ENCODE data around the gene ACTL6A.
A peak's percentile ranks its signal among the peaks of the same experiment; 100 is the strongest.
"Not testable (repeated sequence)": the region's sequence is repeated elsewhere in the genome, so short reads cannot be mapped to it uniquely, and the experiment has no call there.

ACTL6A gene

DNA sequence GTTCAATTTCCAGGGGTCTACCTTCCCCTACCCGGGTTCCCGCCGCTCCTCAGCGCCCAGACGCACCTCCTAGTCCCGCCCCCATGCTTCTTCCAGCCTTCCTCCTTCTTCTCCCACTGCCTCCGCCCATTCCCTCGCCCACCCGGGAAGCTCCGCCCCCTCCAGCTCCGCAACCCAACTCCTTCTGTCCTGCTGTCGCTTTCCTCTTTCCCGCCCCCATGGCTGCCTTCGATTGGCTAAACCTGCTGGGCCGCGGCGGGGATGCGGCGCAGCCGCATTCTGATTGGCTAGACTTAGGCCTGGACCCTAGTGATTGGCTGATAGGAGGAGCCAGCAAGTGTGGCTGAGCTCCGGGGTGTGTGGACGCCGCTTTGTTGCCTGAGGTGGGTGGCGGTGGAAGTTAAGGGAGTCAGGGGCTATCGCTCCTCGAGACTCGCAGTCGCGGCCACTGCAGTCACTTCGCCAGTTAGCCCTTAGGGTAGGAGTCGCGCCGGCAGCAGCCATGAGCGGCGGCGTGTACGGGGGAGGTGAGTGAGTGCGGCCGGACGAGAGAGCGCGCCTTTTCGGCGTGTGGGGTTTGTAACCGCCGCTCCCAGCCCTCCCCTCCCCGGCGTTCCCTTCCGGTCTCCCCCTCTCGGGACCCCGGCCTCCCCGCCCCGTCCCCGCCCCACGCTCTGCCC is at the start of gene ACTL6A:
Gene ACTL6A, plus strand, starts transcription at position 336 of the 680 bp plus-strand sequence. Its CDS starts 167 bp downstream, at position 503.
- peak; percentile 99 for DNase-seq

DNA sequence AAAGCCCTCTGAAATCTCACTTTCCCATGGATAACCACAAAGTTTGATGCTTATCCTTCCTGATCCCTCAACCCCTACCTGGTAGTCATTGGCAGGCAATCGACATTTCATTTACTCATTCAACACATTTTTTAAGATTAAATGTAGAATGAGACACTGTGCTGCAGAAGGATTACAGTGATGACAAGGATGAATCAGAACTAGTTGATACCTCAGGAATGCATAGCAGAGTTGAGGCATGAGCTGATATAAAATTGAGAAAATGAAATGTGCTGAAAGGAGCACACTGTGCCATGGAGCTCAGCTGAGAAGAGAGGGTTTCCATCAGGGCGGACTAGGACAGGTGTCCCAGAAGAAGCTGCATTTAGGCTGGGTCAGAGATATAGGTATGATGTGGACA is 48.9 kb upstream of the ACTL6A start:
- DNase-seq, result no peak

- not testable (repeated sequence) for DNase-seq
Measured at GRCh38 chr3:179516461-179517251, 46.1 kb upstream of the ACTL6A start.

- no peak for DNase-seq
Measured at GRCh38 chr3:179526482-179526881, 36.2 kb upstream of the ACTL6A start.

GRCh38 chr3:179526989-179527391 is 35.7 kb upstream of the ACTL6A start:
- no peak for DNase-seq

- no peak for DNase-seq
Measured at GRCh38 chr3:179528772-179529171, 34.0 kb upstream of the ACTL6A start.

DNA sequence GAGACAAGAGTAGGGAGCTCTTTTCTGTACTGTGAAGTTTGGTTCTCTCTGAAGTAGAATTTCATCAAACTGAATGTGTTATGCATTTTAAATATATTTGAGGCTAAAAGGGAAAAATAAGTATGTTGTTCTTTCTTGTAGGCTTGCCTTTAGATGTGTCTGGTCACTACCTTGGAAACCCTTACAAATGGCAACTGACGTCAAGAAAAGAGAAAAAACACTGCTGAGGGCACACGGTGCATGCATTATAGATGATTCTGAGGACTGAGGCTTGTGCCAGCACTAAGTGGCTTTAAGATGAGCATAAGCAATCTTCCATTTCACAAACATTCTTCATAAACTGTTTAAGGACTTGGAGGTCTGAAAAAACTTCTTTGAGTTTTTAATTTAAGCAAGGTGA is 31.1 kb upstream of the ACTL6A start:
- no peak for DNase-seq

- DNase-seq, result no peak
Measured at GRCh38 chr3:179533274-179533673, 29.5 kb upstream of the ACTL6A start.

DNA sequence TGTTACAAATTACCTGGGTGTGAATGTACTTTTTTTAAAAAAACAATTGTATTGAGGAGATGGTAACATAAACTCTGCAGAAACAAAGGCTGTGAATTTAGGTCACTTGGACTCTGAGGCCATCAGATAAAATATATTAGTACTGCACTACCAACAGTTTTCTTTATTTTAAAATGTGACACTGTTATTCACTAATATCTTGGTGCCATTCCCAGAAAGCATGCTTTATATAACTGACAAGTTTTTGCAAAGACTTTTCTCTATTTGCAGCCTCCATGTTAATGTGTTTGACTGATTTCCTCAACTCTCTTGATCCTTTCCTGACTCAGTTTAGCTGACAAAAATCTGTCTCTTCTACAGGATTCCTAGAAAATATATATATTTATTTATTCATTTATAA is 26.5 kb upstream of the ACTL6A start:
- DNase-seq, result no peak

- DNase-seq, result no peak
Measured at GRCh38 chr3:179541094-179541493, 21.6 kb upstream of the ACTL6A start.

DNA sequence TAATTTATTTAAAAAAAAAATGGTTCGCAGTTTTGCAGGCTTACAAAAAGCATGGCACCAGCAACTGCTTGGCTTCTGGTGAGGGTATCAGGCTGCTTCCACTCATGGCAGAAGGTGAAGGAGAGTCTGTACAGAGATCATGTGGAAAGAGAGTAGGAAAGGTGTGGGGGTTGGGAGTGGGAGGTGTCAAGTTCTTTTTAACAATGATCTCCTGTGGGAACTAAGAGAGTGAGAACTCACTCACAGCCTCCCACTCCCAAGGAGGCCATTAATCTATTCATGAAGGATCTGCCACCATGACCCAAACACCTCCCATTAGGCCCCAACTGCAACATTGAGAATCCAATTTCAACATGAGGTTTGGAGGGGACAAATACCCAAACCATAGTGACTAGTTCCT is 21.1 kb upstream of the ACTL6A start:
- no peak for DNase-seq

GRCh38 chr3:179542375-179542774 is 20.4 kb upstream of the ACTL6A start:
- no peak for DNase-seq

DNA sequence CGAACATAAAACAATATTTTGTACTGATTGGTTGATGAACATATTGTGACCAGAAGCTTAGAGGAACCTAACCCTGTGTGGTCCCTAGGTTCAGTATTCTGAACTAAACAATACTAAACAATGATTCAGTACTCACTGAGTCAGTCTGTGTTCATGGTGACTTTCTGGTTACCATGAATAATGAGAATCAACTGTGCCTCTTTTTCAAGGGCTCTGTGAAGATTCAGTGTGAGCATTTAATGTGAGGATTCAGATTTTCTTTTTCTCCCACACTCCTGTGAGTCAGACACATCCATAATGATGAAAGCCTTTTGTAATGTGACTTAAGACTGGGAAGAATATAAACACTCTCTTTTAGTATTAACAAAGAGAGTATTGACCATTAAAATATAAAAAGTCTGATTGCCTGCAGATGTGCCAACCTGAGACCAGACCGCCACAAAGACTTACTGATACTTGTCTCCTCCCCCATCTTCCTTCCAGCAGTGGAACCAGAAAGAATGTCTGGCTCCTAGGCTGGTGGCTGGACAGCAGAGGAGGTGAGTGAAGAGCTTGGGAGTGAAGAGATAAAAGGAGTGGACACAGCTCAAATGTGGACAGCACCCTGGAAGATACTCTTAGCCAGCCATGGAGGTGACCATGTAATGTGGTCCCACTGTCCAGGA is 17.6 kb upstream of the ACTL6A start:
- no peak for DNase-seq

DNA sequence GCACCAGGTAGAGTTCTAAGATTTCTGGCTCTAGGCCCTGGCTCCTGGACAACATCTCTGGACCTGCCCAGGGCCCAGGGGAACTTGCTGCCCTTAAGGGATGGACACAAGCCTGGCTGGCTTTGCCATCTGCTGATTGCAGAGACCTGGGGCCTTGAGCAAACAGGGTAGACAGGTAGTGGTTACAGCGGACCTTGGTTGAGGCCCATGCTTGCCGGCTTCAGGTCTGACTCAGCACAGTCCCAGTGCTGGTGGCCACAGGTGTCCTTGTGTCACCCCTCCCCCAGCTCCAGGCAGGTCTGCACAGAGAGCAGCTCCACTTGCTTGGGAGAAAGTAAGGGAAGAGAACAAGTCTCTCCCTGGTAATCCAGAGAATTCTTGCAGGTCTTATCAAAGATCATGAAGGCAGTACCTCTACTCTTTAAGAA is 15.9 kb upstream of the ACTL6A start:
- no peak for DNase-seq

DNA sequence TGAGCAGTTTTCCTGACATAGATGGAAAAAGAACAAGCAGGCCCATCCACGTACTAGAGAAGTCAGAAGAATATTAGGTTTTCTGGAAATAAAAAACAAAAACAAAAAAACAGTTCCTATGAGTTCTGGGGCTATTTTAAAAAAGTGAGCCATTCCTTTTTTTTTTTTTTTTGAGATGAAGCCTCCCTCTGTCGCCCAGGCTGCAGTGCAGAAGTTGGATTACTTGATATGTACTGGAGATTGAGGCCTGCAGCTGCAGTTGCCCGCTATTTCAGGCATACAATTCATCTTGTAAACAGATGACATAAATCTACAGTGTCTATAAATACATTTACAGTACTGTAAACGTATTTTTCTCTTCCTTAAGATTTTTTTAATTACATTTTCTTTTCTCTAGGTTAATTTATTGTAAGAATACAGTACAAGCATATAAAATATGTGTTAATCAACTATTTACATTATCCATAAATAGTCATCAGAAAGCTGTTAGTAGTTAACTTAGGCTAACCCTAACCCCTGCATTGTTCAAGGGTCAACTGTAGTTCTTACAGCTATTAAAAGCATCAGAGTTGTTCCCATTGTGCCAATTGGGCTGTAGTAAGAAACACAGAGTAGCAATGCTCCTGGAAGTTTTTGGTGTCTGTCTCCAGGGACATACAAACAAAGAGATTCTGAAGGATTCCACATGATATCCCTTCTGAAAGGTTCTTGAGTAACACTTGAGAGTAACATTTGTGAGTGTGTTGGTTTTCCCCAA is 11.2 kb upstream of the ACTL6A start:
- no peak for DNase-seq

DNA sequence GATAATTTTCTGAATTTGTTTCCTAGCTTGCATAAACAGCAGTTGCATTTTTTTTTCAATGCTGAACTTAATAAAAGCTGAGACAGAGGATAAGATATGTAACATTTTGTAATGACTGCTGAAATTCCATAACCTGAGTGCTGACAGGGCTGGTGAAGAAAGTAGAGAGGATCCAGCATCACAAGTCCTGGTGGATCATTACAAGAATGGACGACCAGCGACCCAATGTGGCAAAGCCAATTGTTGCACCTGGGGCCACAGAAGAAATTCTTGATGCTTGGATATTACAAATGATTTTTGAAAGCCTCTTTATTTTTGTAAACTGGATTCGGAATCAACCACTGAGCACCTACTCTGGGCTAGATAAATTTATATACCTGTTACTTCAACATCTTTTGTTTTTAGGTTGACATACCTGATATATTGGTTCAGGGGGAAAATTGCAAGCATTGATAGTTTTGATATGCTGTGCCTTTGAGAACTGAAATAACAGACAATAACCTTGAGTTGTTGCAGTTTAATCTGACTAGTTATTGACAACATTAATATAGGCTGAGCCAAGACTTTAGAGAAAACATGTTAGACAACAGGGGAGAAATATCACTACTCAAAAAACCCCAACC is 3.9 kb upstream of the ACTL6A start:
- peak; percentile 51 to 53 for DNase-seq

DNA sequence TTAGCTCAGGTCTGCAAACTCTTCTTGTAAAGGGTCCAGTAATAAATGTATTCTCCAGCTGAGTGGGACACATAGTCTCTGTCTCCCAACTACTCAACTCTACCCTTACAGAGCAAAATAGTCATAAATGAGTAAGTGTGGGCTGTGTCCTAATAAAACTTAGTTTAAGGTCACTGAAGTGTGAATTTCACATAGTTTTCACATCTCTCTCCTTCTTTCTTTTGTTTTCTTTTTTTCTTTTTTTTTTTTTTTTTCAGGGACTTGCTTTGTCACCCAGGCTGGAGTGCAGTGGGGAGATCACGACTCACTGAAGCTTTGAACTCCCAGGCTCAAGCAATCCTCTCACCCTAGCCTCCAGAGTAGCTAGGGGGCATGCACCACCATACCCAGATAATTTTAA is 1.9 kb upstream of the ACTL6A start:
- no peak for DNase-seq

GRCh38 chr3:179563271-179563783 is 601 bp downstream of the ACTL6A start:
- peak; percentile 67 to 68 for DNase-seq

- DNase-seq, result no peak
Measured at GRCh38 chr3:179565496-179565895, 2.8 kb downstream of the ACTL6A start.

DNA sequence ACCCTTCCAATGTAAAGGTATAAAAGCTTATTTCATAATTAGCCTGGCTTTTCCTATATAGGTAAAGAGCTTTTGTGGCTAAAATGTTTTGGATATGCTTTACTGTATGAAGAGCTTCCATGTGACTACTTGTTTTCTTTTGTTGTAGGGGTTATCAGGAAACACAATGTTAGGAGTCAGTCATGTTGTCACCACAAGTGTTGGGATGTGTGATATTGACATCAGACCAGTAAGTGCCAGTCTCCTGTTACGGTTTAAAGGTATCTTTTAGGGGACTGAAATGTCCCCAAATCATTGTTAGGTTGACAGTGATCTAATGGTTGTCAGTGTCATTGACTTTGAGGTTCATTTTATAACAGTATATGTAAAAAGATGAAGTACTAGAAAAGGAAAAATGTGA is 18.3 kb downstream of the ACTL6A start:
- DNase-seq, result no peak

GRCh38 chr3:179589143-179589542 is 26.4 kb downstream of the ACTL6A start:
- DNase-seq, result no peak

DNA sequence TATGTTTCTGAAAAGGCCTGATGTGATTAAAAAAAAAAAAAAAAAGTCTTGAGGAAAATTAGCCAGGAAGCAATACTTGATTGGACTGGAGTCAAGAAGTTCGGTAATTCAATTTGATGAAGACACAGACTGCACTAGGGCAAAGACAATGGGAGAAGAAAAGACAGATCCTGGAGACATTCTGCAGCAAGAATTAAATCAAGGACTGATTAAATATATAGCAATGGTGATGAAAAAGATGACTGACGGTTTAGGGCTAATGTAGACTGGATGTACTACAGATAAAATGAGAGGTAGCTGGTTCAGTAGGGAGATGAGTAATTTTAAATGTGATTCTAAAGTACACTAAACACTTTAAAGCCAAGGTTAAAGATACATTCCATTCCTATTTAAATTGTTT is 27.9 kb downstream of the ACTL6A start:
- DNase-seq, result no peak
